Measurements from ENCODE around the gene DMBX1. TPM values are rescaled to one million over a fixed set of nuclear protein-coding genes. Genes with fewer than 3 reads are reported as not detected.

DMBX1 gene
- total and polyA plus RNA-seq, 2 of the 4 experiments (the other 2 are of a cell fraction): not detected

- no peak for TF ChIP-seq CHD1 (IDR thresholded peaks at IDR 0.05; ENCODE audit: low read depth, low read length)
These were observed 40.1 kb upstream of the DMBX1 start (continued) for GRCh38 chr1:46449223-46450159.

- Histone ChIP-seq H3K4me1 (ENCODE audit: control insufficient read depth, insufficient read depth, low read length) (no peaks in the 10 kb centered on the region; the same call in 1 of the 2 replicates), H3K18ac (ENCODE audit: low read depth, low read length) (no peak overlapping the region), H3K9me1 (ENCODE audit: insufficient read depth, low read length) (no peaks in the 10 kb centered on the region), H3K4me2 (ENCODE audit: low read depth, low read length) (no peak overlapping the region), H2BK20ac (ENCODE audit: low read depth, low read length) (no peak overlapping the region), H4K5ac (ENCODE audit: low read depth, low read length) (no peak overlapping the region), H2AFZ (replicated peaks; ENCODE audit: low read length, poor library complexity) (no peak overlapping the region), H4K91ac (ENCODE audit: insufficient read depth, low read depth, low read length) (no peak overlapping the region), H3K27ac (ENCODE audit: insufficient read depth, low read length) (no peak overlapping the region), H3K36me3 (ENCODE audit: control insufficient read depth, insufficient read depth, low read length) (no peaks in the 10 kb centered on the region), H3K27me3 (ENCODE audit: control insufficient read depth, insufficient read depth, low read length) (peaks cover 95% of the 10 kb centered on the region), H3K4me3 (ENCODE audit: insufficient read depth, low read depth, low read length) (no peak overlapping the region), H2BK15ac (ENCODE audit: low read depth, low read length) (no peak overlapping the region), H3K4ac (ENCODE audit: low read depth, low read length) (no peak overlapping the region), H3K56ac (ENCODE audit: extremely low read depth, insufficient read depth, low read length) (no peak overlapping the region), H4K20me1 (ENCODE audit: insufficient read depth, low read length) (no peaks in the 10 kb centered on the region), H3K14ac (replicated peaks; ENCODE audit: low read depth, low read length) (no peak overlapping the region), H3K9ac (ENCODE audit: low read depth, low read length) (no peak overlapping the region), H3K9me3 (ENCODE audit: control insufficient read depth, insufficient read depth, low read length) (no peaks in the 10 kb centered on the region), H3K23ac (ENCODE audit: low read depth, low read length) (no peak overlapping the region), H2AK5ac (ENCODE audit: low read depth, low read length) (no peak overlapping the region), H2BK5ac (ENCODE audit: low read depth, low read length, poor library complexity, severe bottlenecking) (no peak overlapping the region), H4K8ac (ENCODE audit: low read depth in 2 of 2, low read length in 2 of 2) (no peak overlapping the region), H2BK120ac (ENCODE audit: low read depth, low read length) (no peak overlapping the region), H3K79me1 (ENCODE audit: low read depth in 1 of 2, low read length in 2 of 2) (no peaks in the 10 kb centered on the region), H2AK9ac (replicated peaks; ENCODE audit: low read depth, low read length, poor library complexity) (no peak overlapping the region)
- CTCF ChIA-PET: no interaction called here
- in situ Hi-C loops (cut with MboI; ENCODE audit: low sequenced_read_pairs) (no loop called here), dilution Hi-C loops (cut with HindIII; ENCODE audit: low sequenced_read_pairs, unreplicated experiment) (no loop called here), intact Hi-C loops (cut with micrococcal nuclease) (no loop called here)
- no peak for TF ChIP-seq MAZ (IDR thresholded peaks at IDR 0.05; ENCODE audit: borderline replicate concordance, low read depth, low read length)
- no peak for TF ChIP-seq BHLHE40 (IDR thresholded peaks at IDR 0.05; ENCODE audit: low read depth, low read length)
- TF ChIP-seq RCOR1 (IDR thresholded peaks at IDR 0.05; ENCODE audit: insufficient replicate concordance, low read length): no peak
- TF ChIP-seq POLR2A (IDR thresholded peaks at IDR 0.05; ENCODE audit: low read depth, low read length): no peak
- 60% methylated on average over 1 of the region's 1 CpG; no CpG with 5 or more reads in 1 of the 2 experiments for WGBS, 2 experiments (ENCODE audit: extremely low coverage in 2 of 2, insufficient read length in 1 of 2)
- DNase-seq (no peak), ATAC-seq (ENCODE audit: low read depth) (no peak)
- no TSS peak for BruUV-seq (replicated peaks)
- POLR2A ChIA-PET (ENCODE audit: unreplicated experiment): no interaction called here
These were observed 39.5 kb upstream of the DMBX1 start for GRCh38 chr1:46450160-46450517.
